Measurements from ENCODE around the gene YPEL1. TPM values are rescaled to one million over a fixed set of nuclear protein-coding genes. Genes with fewer than 3 reads are reported as not detected.
A peak's percentile ranks its signal among the peaks of the same experiment; 100 is the strongest.

Gene YPEL1
- total RNA-seq, 2 experiments from 2014 or later, result 18.2 to 18.8 TPM

DNA sequence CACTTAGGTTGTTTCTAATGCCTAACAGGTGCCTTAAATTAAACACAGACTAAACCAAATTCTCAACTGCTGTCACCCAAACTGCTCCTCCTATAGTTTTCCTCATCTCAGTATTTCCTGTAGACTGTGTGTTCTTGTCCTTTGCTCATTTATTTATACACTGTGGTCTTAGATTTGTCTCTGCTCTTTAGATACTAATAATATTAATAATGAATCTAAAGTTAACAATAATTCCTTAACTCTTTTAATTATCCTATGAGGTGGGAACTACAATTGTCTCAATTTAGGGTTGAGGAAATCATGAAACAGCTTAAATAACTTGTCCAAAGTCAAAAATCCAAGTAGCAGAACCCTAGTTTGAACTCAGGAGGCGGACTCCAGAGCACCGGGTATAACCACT is 43.9 kb upstream of the YPEL1 start:
- TSS peak; percentile 43 for BruUV-seq (replicated peaks)
- no peak overlapping the region for H3K4me3 ChIP-seq (ENCODE audit: low read depth, low read length, poor library complexity, severe bottlenecking)
- H2AFZ ChIP-seq (ENCODE audit: low read length), result no peak overlapping the region
- peak overlapping the region; percentile 88 for H3K27ac ChIP-seq (ENCODE audit: low read depth, low read length, poor library complexity, severe bottlenecking)
- H3K4me1 ChIP-seq (ENCODE audit: insufficient read depth, low read length, poor library complexity, severe bottlenecking), result peaks cover 55% of the 10 kb centered on the region
- ChIA-PET POLR2A (no interaction called here), CTCF (ENCODE audit: unreplicated experiment) (interaction anchor here (0.5 kb wide), 1 partner anchor 42 kb away, joined by 7 read pairs; no protein-coding TSS in a partner anchor)
- H3K36me3 ChIP-seq (ENCODE audit: insufficient read depth, low read length), result peaks cover 39% of the 10 kb centered on the region
- DNase-seq (ENCODE audit: low spot score), result no peak
- H3K9me2 ChIP-seq (ENCODE audit: insufficient read depth, low read length), result no peaks in the 10 kb centered on the region
- intact Hi-C loops (cut with micrococcal nuclease; ENCODE audit: unreplicated experiment), result no loop called here
- no peak overlapping the region for H3K4me2 ChIP-seq (ENCODE audit: low read length)
- H3K9me3 ChIP-seq (ENCODE audit: low read length), result no peaks in the 10 kb centered on the region
- H4K20me1 ChIP-seq (ENCODE audit: insufficient read depth, low read length), result no peaks in the 10 kb centered on the region
- TF ChIP-seq EZH2phosphoT487 (IDR thresholded peaks at IDR 0.05; ENCODE audit: borderline replicate concordance, low read depth, low read length), result no peak
- TF ChIP-seq, protein P1, sequence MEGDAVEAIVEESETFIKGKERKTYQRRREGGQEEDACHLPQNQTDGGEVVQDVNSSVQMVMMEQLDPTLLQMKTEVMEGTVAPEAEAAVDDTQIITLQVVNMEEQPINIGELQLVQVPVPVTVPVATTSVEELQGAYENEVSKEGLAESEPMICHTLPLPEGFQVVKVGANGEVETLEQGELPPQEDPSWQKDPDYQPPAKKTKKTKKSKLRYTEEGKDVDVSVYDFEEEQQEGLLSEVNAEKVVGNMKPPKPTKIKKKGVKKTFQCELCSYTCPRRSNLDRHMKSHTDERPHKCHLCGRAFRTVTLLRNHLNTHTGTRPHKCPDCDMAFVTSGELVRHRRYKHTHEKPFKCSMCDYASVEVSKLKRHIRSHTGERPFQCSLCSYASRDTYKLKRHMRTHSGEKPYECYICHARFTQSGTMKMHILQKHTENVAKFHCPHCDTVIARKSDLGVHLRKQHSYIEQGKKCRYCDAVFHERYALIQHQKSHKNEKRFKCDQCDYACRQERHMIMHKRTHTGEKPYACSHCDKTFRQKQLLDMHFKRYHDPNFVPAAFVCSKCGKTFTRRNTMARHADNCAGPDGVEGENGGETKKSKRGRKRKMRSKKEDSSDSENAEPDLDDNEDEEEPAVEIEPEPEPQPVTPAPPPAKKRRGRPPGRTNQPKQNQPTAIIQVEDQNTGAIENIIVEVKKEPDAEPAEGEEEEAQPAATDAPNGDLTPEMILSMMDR (conservative IDR thresholded peaks at IDR 0.05; ENCODE audit: low read length), result no peak
- H3K79me2 ChIP-seq (ENCODE audit: insufficient read depth, low read depth, low read length), result peaks cover 12% of the 10 kb centered on the region; the same call in 1 of the 2 replicates

DNA sequence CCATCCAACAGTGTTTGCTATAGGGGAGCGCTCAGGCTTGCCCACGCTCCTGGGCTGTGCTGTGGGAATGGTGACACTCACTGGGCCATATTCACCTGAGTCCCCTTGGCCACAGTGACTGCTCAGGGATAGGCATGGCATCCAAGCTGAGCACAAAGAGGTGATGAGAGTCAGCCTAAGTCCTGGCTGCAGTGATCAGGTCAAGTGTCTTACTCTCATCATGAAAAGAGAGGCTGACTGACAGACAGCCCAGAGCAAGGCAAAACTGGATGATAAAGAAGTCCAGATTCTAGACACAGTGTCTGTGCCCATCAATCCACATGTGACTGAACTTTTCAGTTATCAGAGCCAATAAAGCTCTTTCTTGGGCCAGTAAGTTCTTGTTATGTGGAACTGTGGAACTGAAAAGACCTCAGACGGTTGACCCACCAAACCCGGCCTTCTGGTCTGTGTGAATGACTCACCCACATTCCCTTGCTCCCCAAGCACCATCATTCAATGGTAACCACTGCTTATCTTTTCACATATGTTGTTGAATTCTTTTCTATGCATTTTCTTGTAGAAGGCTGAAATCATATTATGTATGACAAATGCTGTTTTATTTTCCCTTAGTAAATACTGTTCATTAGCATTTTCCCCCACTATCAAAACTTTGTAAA is 43.2 kb upstream of the YPEL1 start:
- ChIA-PET POLR2A (no interaction called here), CTCF (ENCODE audit: unreplicated experiment) (interaction anchor here (0.6 kb wide), 1 partner anchor 24 kb away, joined by 3 read pairs; no protein-coding TSS in a partner anchor)
- no peak for TF ChIP-seq EZH2phosphoT487 (IDR thresholded peaks at IDR 0.05; ENCODE audit: borderline replicate concordance, low read depth, low read length)
- TF ChIP-seq, protein P1 (conservative IDR thresholded peaks at IDR 0.05; ENCODE audit: low read length), result no peak
- H3K9me3 ChIP-seq (ENCODE audit: low read length), result peaks cover under 1% of the 10 kb centered on the region; the same call in 1 of the 2 replicates
- peaks cover 38% of the 10 kb centered on the region for H3K36me3 ChIP-seq (ENCODE audit: insufficient read depth, low read length)
- peak overlapping the region; percentile 88 for H3K27ac ChIP-seq (ENCODE audit: low read depth, low read length, poor library complexity, severe bottlenecking)
- H3K9me2 ChIP-seq (ENCODE audit: insufficient read depth, low read length), result no peaks in the 10 kb centered on the region
- no peak overlapping the region for H2AFZ ChIP-seq (ENCODE audit: low read length)
- H3K4me1 ChIP-seq (ENCODE audit: insufficient read depth, low read length, poor library complexity, severe bottlenecking), result peaks cover 60% of the 10 kb centered on the region
- intact Hi-C loops (cut with micrococcal nuclease; ENCODE audit: unreplicated experiment), result no loop called here
- H3K4me2 ChIP-seq (ENCODE audit: low read length), result no peak overlapping the region
- no TSS peak for BruUV-seq (replicated peaks)
- H3K79me2 ChIP-seq (ENCODE audit: insufficient read depth, low read depth, low read length), result peaks cover 12% of the 10 kb centered on the region; the same call in 1 of the 2 replicates
- no peaks in the 10 kb centered on the region for H4K20me1 ChIP-seq (ENCODE audit: insufficient read depth, low read length)
- no peak overlapping the region for H3K4me3 ChIP-seq (ENCODE audit: low read depth, low read length, poor library complexity, severe bottlenecking)
- DNase-seq (ENCODE audit: low spot score), result no peak

DNA sequence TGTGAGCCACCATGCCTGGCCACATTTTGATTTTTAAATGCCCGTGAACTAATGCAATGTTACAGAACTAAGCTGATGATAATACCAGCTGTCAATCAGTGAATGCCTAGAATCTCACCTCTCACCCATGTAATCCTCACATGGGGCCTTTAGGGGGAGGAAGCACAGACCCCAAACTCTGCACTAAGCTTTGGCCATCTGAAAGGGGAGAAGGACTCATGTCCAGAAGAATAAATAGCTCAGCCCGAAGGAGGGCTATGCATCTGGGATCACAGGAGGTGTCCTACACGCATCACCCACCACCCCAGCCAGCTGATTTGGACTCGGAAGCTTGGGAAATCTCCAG is 36.0 kb upstream of the YPEL1 start:
- TF ChIP-seq EZH2phosphoT487 (IDR thresholded peaks at IDR 0.05; ENCODE audit: borderline replicate concordance, low read depth, low read length), result no peak
- TF ChIP-seq, protein P1 (conservative IDR thresholded peaks at IDR 0.05; ENCODE audit: low read length), result no peak

More for the DNA sequence above, 36.0 kb upstream of the YPEL1 start:
- Histone ChIP-seq H2AFZ (ENCODE audit: low read length) (no peak overlapping the region), H3K4me2 (ENCODE audit: low read length) (0 out of 2 replicates have a peak overlapping the region, but pooled peaks have one; percentile 57), H3K79me2 (ENCODE audit: insufficient read depth, low read depth, low read length) (no peaks in the 10 kb centered on the region), H3K9me2 (ENCODE audit: insufficient read depth, low read length) (no peaks in the 10 kb centered on the region), H3K4me3 (ENCODE audit: low read depth, low read length, poor library complexity, severe bottlenecking) (no peak overlapping the region), H3K27ac (ENCODE audit: low read depth, low read length, poor library complexity, severe bottlenecking) (peak overlapping the region; percentile 93), H4K20me1 (ENCODE audit: insufficient read depth, low read length) (no peaks in the 10 kb centered on the region), H3K9me3 (ENCODE audit: low read length) (peaks cover 3% of the 10 kb centered on the region; the same call in 1 of the 2 replicates), H3K4me1 (ENCODE audit: insufficient read depth, low read length, poor library complexity, severe bottlenecking) (peaks cover 47% of the 10 kb centered on the region), H3K36me3 (ENCODE audit: insufficient read depth, low read length) (peaks cover 67% of the 10 kb centered on the region)
- ChIA-PET POLR2A (interaction anchor here (0.6 to 1.2 kb wide), 3 partner anchors 9 to 12 kb away, joined by 3 to 4 read pairs (median 4); no protein-coding TSS in a partner anchor), CTCF (ENCODE audit: unreplicated experiment) (interaction anchor here (1.2 kb wide), 1 partner anchor 8 kb away, joined by 3 read pairs; no protein-coding TSS in a partner anchor)
- BruUV-seq (replicated peaks), result no TSS peak
- intact Hi-C loops (cut with micrococcal nuclease; ENCODE audit: unreplicated experiment), result no loop called here
- DNase-seq (ENCODE audit: low spot score), result no peak
